Astrocyte of the spinal cord (primary cell): Measurements from ENCODE around the gene ITGB8.

ENCODE experiments used
- DNase-seq: peaks from one replicate; pipeline ENCODE4 v3.0.0; 2011; ENCODE audit warnings: low read depth, low spot score
- H3K4me3 ChIP-seq: 2 replicates; pipeline ENCODE4 v1.5.1; 2011; ENCODE audit warnings: low read depth, mild to moderate bottlenecking, low read length, moderate library complexity
- in situ Hi-C: cut with HindIII; loops from 2 replicates; pipeline ENCODE4 v1.10.0; 2017; ENCODE audit warnings: low sequenced_read_pairs
- TF ChIP-seq, protein P1 (sequence below): IDR thresholded peaks from 2 replicates; pipeline ENCODE4 v1.5.1; 2012; ENCODE audit warnings: low read depth, mild to moderate bottlenecking, low read length, inconsistent platforms

ITGB8 gene

GRCh38 chr7:20326342-20326741, 4.4 kb upstream of the ITGB8 start:
- H3K4me3 ChIP-seq = no peak overlapping the region
- in situ Hi-C loops = no loop called here
- TF ChIP-seq, protein P1, sequence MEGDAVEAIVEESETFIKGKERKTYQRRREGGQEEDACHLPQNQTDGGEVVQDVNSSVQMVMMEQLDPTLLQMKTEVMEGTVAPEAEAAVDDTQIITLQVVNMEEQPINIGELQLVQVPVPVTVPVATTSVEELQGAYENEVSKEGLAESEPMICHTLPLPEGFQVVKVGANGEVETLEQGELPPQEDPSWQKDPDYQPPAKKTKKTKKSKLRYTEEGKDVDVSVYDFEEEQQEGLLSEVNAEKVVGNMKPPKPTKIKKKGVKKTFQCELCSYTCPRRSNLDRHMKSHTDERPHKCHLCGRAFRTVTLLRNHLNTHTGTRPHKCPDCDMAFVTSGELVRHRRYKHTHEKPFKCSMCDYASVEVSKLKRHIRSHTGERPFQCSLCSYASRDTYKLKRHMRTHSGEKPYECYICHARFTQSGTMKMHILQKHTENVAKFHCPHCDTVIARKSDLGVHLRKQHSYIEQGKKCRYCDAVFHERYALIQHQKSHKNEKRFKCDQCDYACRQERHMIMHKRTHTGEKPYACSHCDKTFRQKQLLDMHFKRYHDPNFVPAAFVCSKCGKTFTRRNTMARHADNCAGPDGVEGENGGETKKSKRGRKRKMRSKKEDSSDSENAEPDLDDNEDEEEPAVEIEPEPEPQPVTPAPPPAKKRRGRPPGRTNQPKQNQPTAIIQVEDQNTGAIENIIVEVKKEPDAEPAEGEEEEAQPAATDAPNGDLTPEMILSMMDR = no peak
- DNase-seq = no peak

GRCh38 chr7:20327055-20327454, 3.6 kb upstream of the ITGB8 start:
- TF ChIP-seq, protein P1 = no peak
- DNase-seq = peak; percentile 37
- H3K4me3 ChIP-seq = no peak overlapping the region
- in situ Hi-C loops = no loop called here

DNA sequence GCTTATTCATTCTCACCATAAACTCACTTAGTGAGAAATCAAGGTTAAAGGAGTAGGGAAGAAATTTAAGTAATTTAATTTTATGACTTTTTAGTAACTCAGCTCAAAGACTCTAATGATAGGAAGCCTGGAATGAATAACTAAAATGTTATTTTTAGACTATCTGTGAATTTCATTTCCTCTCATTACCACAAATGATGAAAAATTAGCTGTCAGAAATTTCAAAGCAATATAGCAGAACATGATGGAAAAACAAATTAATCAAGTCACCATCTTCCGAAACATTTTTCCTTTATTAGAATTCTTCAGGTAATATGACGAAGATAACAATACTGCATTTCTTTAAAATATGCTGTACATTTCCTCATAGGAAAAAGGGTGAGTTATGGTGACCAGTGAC, 2.7 kb upstream of the ITGB8 start:
- in situ Hi-C loops = no loop called here
- no peak overlapping the region for H3K4me3 ChIP-seq
- no peak for DNase-seq
- TF ChIP-seq, protein P1 = no peak

DNA sequence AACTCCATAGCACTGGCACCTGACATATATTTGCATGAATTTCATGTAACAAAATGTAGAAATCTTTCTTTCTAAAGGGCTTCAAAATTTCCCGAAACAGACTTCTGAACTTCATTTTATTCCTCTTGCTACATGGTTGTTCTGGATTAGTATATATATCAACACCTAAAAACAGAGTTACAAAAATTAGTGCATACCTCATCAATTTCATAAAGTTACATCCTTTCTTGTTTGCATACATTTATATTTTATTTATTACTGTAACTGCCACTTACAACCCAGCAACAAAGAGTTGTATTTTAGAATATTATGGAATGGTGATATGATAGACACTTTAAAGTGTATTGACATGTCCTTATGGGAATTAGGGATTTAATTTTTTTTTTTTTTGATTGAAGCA, 2.0 kb upstream of the ITGB8 start:
- no peak for DNase-seq
- TF ChIP-seq, protein P1 = no peak
- no peak overlapping the region for H3K4me3 ChIP-seq
- in situ Hi-C loops = no loop called here

- H3K4me3 ChIP-seq = peak overlapping the region; percentile 69
- in situ Hi-C loops = no loop called here
- TF ChIP-seq, protein P1 = peak; percentile 40
- peak; percentile 75 for DNase-seq
Measured at GRCh38 chr7:20329389-20330238, 1.1 kb upstream of the ITGB8 start.

GRCh38 chr7:20330928-20331909, 519 bp downstream of the ITGB8 start:
- peak; percentile 62 for DNase-seq
- peak overlapping the region; percentile 69 for H3K4me3 ChIP-seq
- TF ChIP-seq, protein P1 = no peak
- in situ Hi-C loops = no loop called here
